SW 1271 (cell line): ENCODE data around the gene NECTIN4.

Experiments
- DNase-seq, 2 experiments: peaks; one replicate each; lab custom pipeline; 2025; lab: John Stamatoyannopoulos, UW

The NECTIN4 gene

GRCh38 chr1:161111527-161111926 is 22.2 kb upstream of the NECTIN4 start:
- DNase-seq, result no peak

- DNase-seq, result no peak
Observed at GRCh38 chr1:161111117-161111516, 21.8 kb upstream of the NECTIN4 start.

- DNase-seq, result no peak
Observed at GRCh38 chr1:161106431-161106830, 17.1 kb upstream of the NECTIN4 start.

DNA sequence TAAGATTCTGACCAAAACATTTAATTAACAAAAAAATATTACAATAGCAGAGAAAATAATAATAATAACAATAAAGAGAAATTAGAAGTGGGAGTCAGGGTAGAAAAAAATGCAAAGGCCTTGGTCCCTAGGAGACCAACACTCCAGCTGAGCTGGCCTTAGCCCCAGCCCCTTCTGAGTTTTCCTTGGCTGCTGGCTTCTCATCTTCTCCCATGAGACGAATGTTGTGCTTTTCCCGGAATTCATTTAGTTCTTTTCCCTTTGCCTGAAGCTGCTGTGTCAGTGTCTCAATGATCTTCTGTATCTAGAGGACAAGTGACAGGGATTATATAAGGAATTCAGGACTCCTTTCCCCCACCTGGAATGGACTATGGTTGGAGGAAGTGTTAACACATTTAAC is 11.2 kb upstream of the NECTIN4 start:
- DNase-seq, result no peak

DNA sequence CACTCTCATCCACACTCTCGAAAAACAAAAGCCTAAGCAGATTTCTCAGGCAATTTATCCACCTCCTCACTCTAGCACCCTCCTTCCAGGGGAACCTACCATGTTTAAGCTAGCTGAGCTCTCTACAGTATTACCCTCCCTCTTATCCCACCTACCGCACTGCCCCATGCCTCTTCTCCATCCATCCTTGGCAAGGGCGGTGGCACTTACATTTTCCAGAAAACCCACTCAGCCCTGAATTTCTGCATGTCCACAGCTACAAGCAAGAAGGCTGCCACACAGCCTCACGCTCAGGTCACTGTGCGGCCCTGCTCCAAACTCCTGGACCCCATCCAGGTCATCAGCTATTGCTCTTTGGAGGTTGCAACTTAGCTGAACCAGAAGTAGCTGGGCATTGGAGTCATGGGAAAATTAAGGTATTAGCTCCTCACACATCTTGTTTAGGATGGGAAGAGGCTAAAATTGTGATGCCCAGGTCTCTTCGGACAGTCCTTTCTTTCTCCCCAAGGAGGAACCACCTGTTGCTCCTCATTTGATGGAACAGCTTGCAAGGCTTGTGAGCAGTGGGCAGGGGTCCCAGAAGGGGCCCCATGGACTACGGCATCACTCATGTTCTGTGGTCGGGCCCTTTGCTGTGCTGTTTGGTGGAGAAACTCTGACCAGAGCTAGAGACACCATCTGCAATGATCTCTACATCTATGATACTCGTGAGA is 9.9 kb upstream of the NECTIN4 start:
- DNase-seq, result no peak

DNA sequence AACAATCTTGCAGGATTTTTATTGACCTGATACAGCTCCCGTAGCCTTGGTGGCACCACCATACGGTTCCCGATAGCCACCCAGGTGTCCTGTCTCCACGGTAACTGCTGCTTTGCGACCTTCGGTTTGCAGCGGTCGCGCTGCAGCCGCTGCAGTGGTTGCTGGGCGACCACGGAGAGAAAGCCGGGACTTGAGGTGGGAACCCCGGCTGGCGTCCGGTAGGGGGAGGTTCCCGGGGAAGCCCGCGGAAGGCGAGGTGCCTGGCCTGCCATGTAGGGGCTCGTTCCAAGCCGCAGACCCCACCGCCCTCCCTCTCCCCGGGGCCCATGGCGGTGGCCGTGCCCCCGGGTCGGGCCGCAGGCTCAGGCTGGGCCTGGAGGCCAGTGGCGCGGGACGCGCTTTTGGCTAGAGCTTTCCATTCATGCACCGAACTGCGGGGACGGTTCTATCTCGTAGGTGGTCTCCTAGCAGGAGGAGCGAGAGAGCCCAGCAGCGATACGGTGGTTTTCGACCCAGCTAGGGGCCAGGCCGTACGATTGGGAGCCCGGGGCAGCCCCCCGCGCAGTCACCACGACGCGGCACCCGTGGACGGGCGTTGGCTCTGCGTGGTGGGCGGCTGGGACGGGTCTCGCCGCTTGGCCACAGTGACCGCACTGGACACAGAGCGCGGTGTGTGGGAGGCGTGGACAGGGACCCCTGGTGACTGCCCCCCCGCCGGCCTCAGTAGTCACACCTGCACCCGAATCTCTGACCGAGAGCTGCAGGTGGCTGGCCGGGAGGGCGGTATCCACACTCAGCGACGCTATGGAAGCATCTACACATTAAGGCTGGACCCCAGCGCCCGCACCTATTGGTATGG is 9.1 kb upstream of the NECTIN4 start, which contains the start of gene KLHDC9:
Gene KLHDC9, plus strand, starts transcription at position 152 of the 859 bp plus-strand sequence. Its CDS starts 175 bp downstream, at position 327.
- peak; percentile 30 to 65 for DNase-seq

GRCh38 chr1:161096530-161096929 is 7.2 kb upstream of the NECTIN4 start:
- DNase-seq, result no peak

GRCh38 chr1:161096015-161096414 is 6.7 kb upstream of the NECTIN4 start:
- DNase-seq, result no peak

GRCh38 chr1:161095230-161095629 is 5.9 kb upstream of the NECTIN4 start:
- no peak for DNase-seq

GRCh38 chr1:161094481-161094880 is 5.1 kb upstream of the NECTIN4 start:
- no peak for DNase-seq

DNA sequence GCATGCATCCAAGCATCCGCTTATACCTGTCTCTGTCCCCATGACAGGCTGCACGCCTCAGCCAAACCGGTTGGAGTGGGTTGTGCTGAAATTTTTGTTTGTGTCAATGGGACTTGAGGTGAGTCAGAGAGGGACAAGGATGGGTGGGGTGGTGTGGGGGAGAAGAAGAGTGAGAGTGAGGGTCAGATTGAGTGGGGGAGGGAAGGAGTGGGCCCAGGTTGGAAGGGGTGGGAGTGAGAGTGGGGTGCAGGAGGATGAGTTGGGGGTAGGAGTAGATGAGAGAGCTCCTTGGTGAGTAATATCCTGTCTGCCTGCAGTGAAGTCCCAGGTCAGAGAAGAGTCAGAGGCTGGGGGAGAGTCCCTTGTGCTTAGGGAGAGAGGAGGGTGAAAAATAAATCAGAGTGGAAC is 3.3 kb upstream of the NECTIN4 start:
- DNase-seq, result peak in 1 of 2 experiments; percentile 14

DNA sequence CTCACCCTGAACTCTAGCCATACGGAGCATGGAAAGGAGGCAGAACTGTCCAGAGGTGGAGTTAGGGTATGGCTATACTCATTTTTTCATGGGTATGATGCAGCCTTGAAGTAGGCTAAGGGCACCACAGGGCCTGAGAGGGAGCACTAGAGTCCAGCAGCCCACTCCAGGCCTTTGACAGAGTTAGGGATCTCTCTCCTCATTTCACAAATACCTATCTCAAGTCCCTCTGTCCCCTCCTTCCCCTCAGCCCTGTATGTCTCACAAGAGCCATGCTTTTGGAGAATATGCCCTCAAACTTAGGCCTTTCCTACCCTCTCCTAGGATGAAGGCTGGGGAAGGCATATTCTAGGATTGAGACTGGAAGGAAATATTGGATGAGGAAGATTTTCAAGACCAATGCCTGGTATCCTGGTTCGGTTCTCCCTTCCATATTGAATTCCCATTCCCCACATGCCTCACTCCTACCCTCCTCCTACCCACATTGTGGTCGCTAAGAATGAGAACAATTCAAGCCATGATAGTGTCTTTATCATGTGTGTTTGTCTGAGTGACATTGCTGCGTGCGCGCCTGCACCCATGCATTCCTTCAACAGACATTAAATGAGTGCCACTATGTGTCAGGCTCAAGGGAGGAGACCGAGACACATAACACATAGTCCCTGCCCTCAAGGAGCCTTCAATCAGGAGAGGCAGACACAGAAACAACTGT is 2.6 kb upstream of the NECTIN4 start:
- DNase-seq, result no peak

DNA sequence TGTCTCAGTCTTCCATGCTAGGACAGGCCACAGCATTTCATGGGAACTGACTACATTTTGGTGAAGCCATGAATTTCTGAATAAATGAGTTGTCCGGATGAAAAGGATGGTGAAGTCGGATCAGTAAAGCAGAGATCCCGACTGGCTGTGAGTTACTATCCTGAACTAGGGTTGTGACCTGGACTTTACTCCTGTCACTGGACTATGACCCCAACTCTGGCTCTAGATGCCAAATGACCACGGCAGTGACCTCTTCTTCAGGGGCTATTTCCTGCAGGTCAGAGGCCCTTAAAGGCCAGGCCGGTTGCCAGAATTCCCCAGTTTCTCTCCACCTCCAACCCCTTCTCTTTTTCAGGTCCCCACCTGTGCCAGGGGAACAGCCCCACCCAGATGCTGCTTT is 1.7 kb upstream of the NECTIN4 start:
- no peak for DNase-seq

GRCh38 chr1:161090617-161091016 is 1.3 kb upstream of the NECTIN4 start:
- DNase-seq, result no peak

GRCh38 chr1:161089938-161090337 is 580 bp upstream of the NECTIN4 start:
- no peak for DNase-seq

DNA sequence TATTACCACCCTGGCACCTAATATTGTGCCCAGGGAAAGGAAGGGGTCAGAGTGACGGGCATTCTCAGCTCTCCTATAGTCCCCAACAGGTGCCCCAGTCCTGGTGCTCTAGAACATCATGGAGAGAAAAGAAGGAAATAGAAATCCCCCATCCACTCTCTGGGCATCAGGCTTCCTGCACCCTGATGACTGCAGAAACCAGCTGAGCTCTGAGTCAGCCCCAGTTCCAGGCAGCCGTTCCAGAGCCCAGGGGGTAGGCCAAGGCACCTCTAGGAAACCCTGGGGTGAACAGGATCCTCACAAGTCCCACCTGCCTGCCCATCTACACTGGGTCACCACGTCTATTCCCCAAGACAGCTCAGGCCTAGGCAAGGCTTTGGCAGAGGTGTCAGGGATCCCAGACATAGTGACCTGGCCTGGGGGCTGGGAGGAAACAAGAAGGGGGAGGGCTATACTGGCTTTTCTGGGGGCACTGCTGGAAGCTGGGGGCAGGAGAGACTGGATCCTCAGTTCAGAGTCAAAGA is 709 bp downstream of the NECTIN4 start:
- DNase-seq, result no peak

- DNase-seq, result no peak
Observed at GRCh38 chr1:161086457-161086856, 2.9 kb downstream of the NECTIN4 start.

DNA sequence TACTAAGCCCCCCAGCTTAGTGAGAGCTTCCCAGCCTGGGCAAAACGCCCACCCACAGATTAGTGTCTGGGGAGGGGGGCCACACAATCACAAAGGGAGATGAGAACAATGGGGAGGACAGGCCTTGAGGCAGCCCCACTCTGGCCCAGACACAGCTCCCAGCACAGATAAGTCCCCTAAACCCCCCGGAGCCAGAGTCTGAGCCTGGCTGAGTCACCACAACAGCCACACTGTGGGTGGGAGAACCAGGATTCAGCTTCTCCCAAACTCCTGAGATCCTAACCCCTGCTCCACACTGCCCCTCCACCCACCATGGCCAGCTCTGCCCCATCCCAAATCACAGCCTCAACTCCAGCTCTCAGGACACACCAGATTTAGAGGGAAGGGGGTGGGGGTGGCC is 4.2 kb downstream of the NECTIN4 start:
- no peak for DNase-seq

- no peak for DNase-seq
Observed at GRCh38 chr1:161084597-161084988, 4.8 kb downstream of the NECTIN4 start.

- no peak for DNase-seq
Observed at GRCh38 chr1:161083748-161084596, 5.4 kb downstream of the NECTIN4 start.

DNA sequence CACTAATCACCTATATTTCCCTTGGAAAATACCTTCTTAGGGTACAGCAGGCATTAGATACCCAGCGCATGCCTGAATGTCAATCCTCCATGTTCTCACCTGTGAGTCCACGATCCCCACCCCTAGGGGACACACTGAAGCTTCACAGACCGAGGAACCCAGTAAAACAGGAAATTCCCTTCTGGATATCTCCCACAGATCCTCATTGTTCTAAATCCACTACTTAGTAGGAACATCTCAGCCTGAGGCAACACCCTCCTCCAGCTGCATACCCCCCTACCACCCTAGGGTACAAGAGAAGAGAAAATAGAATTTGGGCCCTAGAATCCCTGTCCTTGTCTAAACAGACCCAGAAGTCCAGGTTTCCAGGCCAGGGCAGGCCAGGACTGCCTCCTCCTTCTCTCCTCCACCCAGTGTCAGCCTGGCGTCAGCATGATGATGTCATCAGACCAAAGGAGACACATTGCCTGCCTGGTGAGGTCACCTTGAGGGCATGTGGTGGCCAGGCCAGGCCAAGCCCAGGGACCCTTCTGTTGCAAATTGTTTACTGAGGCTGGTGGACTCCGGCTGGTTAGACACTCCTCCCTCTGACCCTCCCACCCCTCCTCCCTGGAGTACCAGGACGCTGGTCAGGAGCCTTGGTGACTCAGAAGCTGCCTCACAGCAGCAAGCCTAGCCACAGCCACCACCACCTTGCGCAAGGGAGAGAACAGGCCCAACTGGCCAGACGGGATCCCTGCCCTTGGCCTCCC is 6.2 kb downstream of the NECTIN4 start:
- DNase-seq, result peak; percentile 46 to 54
